Subcutaneous abdominal adipose tissue (tissue), 5 donors: ENCODE measurements around the gene ACOT11.

Experiments used
- H3K27ac ChIP-seq: one replicate; pipeline ENCODE4 v1.7.0; 2013; ENCODE audit warnings: low read depth, mild to moderate bottlenecking, inconsistent platforms, low read length, moderate library complexity
- H3K27me3 ChIP-seq, 5 donors: one replicate each; pipeline ENCODE4 v1.7.0; 2013; ENCODE audit warnings: low read length in 5 of 5, inconsistent platforms in 1 of 5; ENCODE audit not compliant: control insufficient read depth in 5 of 5, insufficient read depth in 4 of 5
- H3K36me3 ChIP-seq, 5 donors: one replicate each; pipeline ENCODE4 v1.7.0; 2013; ENCODE audit warnings: low read length in 5 of 5; ENCODE audit not compliant: control insufficient read depth in 5 of 5, insufficient read depth in 5 of 5
- H3K4me1 ChIP-seq, 5 donors: one replicate each; pipeline ENCODE4 v1.7.0; 2013; ENCODE audit warnings: low read length in 5 of 5, mild to moderate bottlenecking in 3 of 5, moderate library complexity in 1 of 5; ENCODE audit not compliant: control insufficient read depth in 5 of 5, insufficient read depth in 5 of 5
- H3K4me3 ChIP-seq, 5 donors: one replicate each; pipeline ENCODE4 v1.7.0; 2013; ENCODE audit warnings: low read length in 5 of 5, low read depth in 1 of 5
- H3K9ac ChIP-seq, 5 donors: one replicate each; pipeline ENCODE4 v1.7.0; 2013; ENCODE audit warnings: low read length in 5 of 5, mild to moderate bottlenecking in 4 of 5, moderate library complexity in 3 of 5
- H3K9me3 ChIP-seq, 5 donors: one replicate each; pipeline ENCODE4 v1.7.0; 2013; ENCODE audit warnings: low read length in 5 of 5; ENCODE audit not compliant: control insufficient read depth in 5 of 5
- donor health status: healthy.
- donor health status: healthy.
- donor health status: healthy.
- donor health status: healthy.
- donor health status: healthy.

Gene ACOT11

GRCh38 chr1:54574158-54574778 lies 26.2 kb downstream of the ACOT11 start:
- H3K9ac ChIP-seq: no peak overlapping the region
- no peaks in the 10 kb centered on the region for H3K27me3 ChIP-seq
- H3K9me3 ChIP-seq: no peaks in the 10 kb centered on the region
- no peak overlapping the region for H3K27ac ChIP-seq
- peaks cover 0 to 17% (median 9%) of the 10 kb centered on the region in 5 donors for H3K4me1 ChIP-seq
- H3K4me3 ChIP-seq: no peak overlapping the region
- no peaks in the 10 kb centered on the region for H3K36me3 ChIP-seq

GRCh38 chr1:54575161-54575560 lies 27.1 kb downstream of the ACOT11 start:
- Histone ChIP-seq H3K9me3 (no peaks in the 10 kb centered on the region), H3K9ac (no peak overlapping the region), H3K27ac (no peak overlapping the region), H3K27me3 (no peaks in the 10 kb centered on the region), H3K4me1 (peaks cover 0 to 17% (median 9%) of the 10 kb centered on the region in 5 donors), H3K36me3 (no peaks in the 10 kb centered on the region), H3K4me3 (no peak overlapping the region)

DNA sequence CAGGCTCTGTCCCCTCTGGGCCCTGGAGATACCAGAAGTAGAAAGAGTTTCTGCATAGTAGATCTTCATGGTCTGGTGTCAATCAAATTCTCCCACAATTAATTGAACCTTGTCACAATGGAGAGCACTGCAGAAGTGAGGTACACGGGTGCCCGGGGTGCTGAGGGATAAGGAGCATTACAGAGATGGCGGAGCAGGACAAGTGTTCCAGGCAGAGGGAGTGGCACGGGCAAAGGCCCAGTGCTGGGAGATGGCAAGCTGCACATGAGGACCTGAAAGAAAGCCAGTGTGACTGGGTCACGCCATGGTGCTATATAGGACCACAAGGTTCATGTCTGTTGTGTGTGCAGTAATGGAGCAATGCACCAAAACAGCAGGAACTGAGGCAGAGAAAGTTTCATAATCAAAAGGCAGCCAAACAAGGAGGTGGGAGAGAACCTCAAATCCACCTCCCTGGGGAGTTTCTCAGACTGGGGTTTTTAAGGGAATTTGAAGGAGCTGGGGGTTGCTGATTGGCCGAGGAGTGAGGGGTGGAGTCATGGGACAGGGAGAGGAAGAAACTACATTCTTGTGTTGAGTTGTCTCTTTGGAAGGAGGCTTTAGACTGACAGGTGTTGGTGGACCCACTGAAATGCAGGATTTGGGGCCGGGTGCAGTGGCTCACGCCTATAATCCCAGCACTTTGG lies 27.7 kb downstream of the ACOT11 start:
- Histone ChIP-seq H3K4me1 (peaks cover 0 to 17% (median 9%) of the 10 kb centered on the region in 5 donors), H3K9ac (no peak overlapping the region), H3K27ac (no peak overlapping the region), H3K27me3 (no peaks in the 10 kb centered on the region), H3K36me3 (no peaks in the 10 kb centered on the region), H3K4me3 (no peak overlapping the region), H3K9me3 (no peaks in the 10 kb centered on the region)

DNA sequence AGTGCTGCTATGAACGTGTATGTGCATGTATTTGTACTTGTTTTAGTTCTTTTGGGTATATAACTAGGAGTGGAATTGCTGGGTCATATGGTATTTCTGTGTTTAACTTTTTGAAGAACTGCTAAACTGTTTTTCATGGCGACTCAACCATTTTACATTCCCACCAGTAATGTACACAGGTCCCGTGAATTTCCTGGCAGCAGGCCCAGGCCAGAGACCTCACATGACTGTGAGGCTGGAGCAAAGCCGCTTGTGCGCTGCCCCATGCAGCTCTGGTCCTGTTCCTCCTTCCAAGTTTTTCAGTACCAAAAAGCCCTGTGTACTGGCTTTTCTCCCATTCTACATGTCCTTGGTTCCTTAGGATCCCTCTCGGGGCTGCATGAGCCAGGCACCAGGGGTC lies 29.6 kb downstream of the ACOT11 start:
- no peaks in the 10 kb centered on the region for H3K27me3 ChIP-seq
- no peak overlapping the region for H3K27ac ChIP-seq
- H3K4me3 ChIP-seq: no peak overlapping the region
- H3K9ac ChIP-seq: no peak overlapping the region
- peaks cover 0 to 19% (median 8%) of the 10 kb centered on the region in 5 donors for H3K4me1 ChIP-seq
- H3K36me3 ChIP-seq: no peaks in the 10 kb centered on the region
- H3K9me3 ChIP-seq: no peaks in the 10 kb centered on the region

DNA sequence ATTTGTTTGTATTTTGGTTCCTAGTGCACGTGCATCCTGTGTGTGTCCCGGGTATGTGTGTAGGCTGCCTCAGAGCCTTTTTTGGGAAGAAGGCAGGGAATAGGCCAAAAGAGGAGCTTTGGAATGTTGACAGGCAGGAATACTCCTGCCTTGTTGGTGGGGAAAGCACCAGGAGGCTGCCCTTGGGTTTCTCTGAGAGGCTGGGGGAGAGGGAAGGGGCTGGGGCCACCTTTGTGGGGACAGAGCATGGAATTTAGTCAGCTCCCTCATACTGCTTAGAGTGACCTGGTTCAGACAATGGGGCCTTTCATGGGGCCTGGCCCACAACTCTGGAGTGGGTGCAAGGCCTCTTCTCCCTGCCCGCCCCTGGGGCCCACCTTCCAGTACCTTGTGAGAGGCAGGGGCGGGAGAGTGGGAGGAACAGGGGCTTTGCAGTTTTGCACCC lies 31.3 kb downstream of the ACOT11 start:
- Histone ChIP-seq H3K4me1 (peaks cover 2 to 25% (median 17%) of the 10 kb centered on the region in 5 donors), H3K36me3 (no peaks in the 10 kb centered on the region), H3K27ac (no peak overlapping the region), H3K9ac (no peak overlapping the region), H3K4me3 (no peak overlapping the region), H3K9me3 (no peaks in the 10 kb centered on the region), H3K27me3 (no peaks in the 10 kb centered on the region)

DNA sequence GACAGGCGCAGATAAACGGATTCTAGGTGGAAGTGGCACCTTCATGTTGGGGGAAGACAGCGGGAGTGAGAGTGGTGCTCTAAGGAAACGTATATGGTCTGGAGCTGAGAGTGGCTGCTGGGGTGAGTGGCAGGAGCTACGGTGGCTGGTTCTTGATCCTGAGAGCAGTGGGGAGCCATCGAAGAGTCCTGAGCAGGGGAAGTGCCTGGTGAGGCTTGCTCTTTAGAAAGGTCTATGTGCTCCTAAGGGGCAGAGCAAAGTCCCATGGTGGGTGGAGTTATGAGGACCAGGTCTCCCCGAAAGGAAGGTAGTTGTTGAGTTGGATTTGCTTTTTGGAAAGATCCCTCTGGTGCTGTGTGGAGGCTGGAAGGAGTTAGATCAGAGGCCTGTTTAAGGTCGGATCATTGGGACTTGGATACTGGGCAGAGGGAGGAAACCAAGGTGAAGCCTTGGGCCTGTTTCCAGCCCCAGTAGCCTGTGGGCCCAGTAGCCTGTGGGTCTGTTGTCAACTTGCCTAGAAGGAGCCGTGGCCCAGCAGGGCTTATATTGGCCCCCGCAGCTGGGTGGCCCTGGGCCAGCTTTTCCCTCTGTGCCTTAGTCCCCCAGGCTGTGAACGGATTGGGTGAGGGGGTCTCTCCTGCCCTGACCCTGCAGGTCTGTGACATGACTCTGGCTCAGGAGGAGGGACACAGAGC lies 33.0 kb downstream of the ACOT11 start:
- H3K27ac ChIP-seq: no peak overlapping the region

DNA sequence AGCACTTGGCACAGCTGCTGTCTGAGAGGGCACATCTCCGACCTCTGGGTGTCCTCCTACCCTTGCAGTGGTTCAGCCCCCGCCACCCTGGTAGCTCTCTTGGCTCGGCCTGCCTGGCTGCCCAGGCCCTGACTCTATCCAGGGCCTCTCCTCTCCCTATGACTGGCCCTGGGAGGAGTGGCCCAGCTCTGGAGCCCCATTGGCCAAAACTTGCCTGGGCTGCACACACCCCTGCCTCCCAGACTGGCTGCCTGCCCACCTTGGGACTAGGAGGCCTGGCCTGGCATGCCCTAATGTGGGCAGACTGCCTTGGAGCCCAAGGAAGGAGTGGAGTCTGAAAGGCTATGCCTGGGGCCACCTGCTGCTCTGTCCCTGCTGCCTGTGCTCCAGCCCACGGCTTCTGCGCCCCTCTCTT lies 33.6 kb downstream of the ACOT11 start:
- Histone ChIP-seq H3K4me1 (peaks cover 2 to 26% (median 17%) of the 10 kb centered on the region in 5 donors), H3K36me3 (no peaks in the 10 kb centered on the region), H3K27ac (no peak overlapping the region), H3K9ac (peak overlapping the region in 2 of 5 donors; percentile 8 to 29), H3K27me3 (no peaks in the 10 kb centered on the region), H3K4me3 (no peak overlapping the region), H3K9me3 (no peaks in the 10 kb centered on the region)

More for the DNA sequence above, 33.0 kb downstream of the ACOT11 start:
- H3K4me1 ChIP-seq: peaks cover 2 to 26% (median 17%) of the 10 kb centered on the region in 5 donors
- no peak overlapping the region for H3K4me3 ChIP-seq
- no peaks in the 10 kb centered on the region for H3K27me3 ChIP-seq
- H3K36me3 ChIP-seq: no peaks in the 10 kb centered on the region
- H3K9ac ChIP-seq: peak overlapping the region in 2 of 5 donors; percentile 8 to 29
- no peaks in the 10 kb centered on the region for H3K9me3 ChIP-seq

DNA sequence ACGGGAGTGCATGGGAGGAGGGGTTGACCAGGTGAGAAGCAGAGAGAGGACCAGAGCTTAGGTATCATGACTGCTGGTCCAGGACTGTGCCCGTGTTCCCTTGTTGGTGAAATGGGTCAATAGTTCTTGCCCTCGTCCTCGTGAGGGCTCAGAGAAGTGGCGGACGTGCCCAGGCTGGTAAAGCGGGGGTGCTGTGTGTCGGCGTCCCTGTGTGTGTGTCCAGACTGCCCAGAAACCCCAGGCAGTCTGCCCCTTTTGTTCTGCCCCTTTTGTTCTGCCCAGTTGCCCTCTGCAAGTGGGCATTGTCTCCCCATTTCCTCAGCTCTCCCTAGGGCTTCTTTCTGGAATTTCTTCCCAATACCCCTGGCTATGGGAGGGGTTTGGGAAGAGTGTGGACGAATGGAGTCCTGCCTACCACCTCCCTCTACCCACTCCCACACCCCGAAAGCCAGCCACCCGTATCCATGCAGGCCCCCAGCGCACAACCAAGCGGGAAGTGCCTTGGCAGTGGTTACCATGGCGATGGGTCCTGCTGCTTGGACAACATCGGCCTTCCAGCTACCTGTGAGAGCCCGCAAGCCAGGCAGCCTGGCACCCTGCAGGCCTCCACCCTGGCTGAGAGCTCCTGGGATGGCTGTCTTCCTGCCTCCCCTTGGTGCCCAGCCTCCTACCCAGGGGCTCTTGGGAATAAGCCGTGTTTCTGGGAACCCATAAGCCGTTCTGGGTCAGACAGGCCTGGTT lies 34.7 kb downstream of the ACOT11 start:
- H3K4me1 ChIP-seq: peaks cover 2 to 25% (median 17%) of the 10 kb centered on the region in 5 donors
- no peaks in the 10 kb centered on the region for H3K36me3 ChIP-seq
- H3K27ac ChIP-seq: no peak overlapping the region
- no peaks in the 10 kb centered on the region for H3K27me3 ChIP-seq
- no peaks in the 10 kb centered on the region for H3K9me3 ChIP-seq
- H3K9ac ChIP-seq: no peak overlapping the region
- no peak overlapping the region for H3K4me3 ChIP-seq

DNA sequence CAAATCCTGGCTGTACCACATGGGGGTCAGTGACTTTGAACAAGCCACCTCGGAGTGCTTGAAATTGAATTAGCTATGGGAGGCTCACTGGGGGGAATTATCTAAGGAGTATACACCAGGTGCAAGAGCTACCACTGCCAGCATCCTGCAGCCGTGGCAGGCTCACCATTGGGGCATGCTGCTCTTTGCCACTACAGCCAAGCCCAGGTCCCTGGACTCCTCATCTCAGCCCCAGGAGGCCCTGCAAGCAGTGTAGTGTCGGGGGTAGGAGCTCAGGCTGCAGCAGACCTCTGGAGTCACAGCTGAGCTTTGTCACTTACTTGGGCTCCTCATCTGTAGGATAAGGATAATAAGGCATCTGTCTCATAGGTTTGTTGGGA lies 35.3 kb downstream of the ACOT11 start:
- Histone ChIP-seq H3K4me3 (no peak overlapping the region), H3K4me1 (peaks cover 2 to 20% (median 14%) of the 10 kb centered on the region in 5 donors), H3K27ac (no peak overlapping the region), H3K36me3 (no peaks in the 10 kb centered on the region), H3K9ac (no peak overlapping the region), H3K9me3 (no peaks in the 10 kb centered on the region), H3K27me3 (no peaks in the 10 kb centered on the region)
